ENCODE results near the gene KREMEN1. TPM values are rescaled to one million over a fixed set of nuclear protein-coding genes. Genes with fewer than 3 reads are reported as not detected.

KREMEN1 gene
- total and polyA plus RNA-seq, 2 donors (not counting 1 experiment from before 2014, with no cell fraction given) = 0.01 TPM; not detected in 1

DNA sequence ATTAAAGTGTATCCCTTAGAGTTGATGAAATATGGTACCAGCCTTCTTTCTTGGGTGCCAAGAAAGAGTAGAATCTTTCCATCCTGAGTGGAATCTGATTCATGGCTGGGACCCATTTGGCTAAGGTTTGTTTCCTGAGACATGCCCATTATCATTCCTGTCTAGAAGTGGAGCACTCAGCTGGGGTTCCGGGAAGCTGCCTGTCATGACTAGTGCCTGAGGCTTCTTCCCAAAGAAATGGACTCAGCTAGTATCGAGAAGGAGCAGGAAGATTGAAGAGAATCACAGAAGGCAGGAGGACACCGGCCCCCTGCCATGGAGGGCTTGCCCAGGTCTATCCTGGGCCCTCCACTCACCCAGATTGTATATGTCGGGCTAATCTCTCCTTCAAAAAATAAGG is 57.6 kb downstream of the KREMEN1 start:
- Mint-ChIP-seq H3K27me3 (peaks cover 20% of the 10 kb centered on the region), H3K9me3 (ENCODE audit: insufficient read depth) (peaks cover 3% of the 10 kb centered on the region), H3K4me3 (no peak overlapping the region), H3K27ac (no peak overlapping the region), H3K4me1 (no peaks in the 10 kb centered on the region)
- Histone ChIP-seq H3K4me2 (replicated peaks; ENCODE audit: low read depth, low read length, poor library complexity, severe bottlenecking) (no peak overlapping the region), H3K27ac (ENCODE audit: low read length in 2 of 2) (no peak overlapping the region), H4K20me1 (ENCODE audit: control insufficient read depth, insufficient read depth, low read length, poor library complexity, severe bottlenecking) (no peaks in the 10 kb centered on the region), H3K4me1 (ENCODE audit: control insufficient read depth in 2 of 2, insufficient read depth in 2 of 2, low read length in 2 of 2) (no peaks in the 10 kb centered on the region), H3K9ac (ENCODE audit: low read length) (no peak overlapping the region), H3K36me3 (replicated peaks in 1 of 2; ENCODE audit: control extremely low read depth in 1 of 2, control insufficient read depth in 1 of 2, extremely low read depth in 1 of 2, insufficient read depth in 2 of 2, low read length in 1 of 2) (no peaks in the 10 kb centered on the region), H2AFZ (ENCODE audit: insufficient read depth, low read depth, low read length, poor library complexity, severe bottlenecking) (no peak overlapping the region), H3K4me3 (ENCODE audit: control extremely low read depth in 1 of 5, extremely low read depth in 1 of 5, insufficient read depth in 1 of 5, low read depth in 2 of 5, low read length in 4 of 5) (no peak overlapping the region), H3K79me2 (ENCODE audit: control insufficient read depth, insufficient read depth, low read length) (no peaks in the 10 kb centered on the region), H3K9me3 (ENCODE audit: control extremely low read depth in 1 of 3, control insufficient read depth in 2 of 3, insufficient read depth in 1 of 3, low read length in 2 of 3) (no peaks in the 10 kb centered on the region), H3K27me3 (replicated peaks in 1 of 4; ENCODE audit: control extremely low read depth in 1 of 4, control insufficient read depth in 3 of 4, insufficient read depth in 4 of 4, low read length in 3 of 4) (peaks cover 0 to 10% (median 0%) of the 10 kb centered on the region in 4 experiments)
- intact Hi-C loops (cut with micrococcal nuclease) = no loop called here
- DNase-seq (no peak), ATAC-seq (ENCODE audit: low read depth) (no peak)
- TF ChIP-seq EZH2 (IDR thresholded peaks at IDR 0.05; ENCODE audit: borderline replicate concordance, insufficient read depth, low read depth, low read length, poor library complexity, severe bottlenecking) = no peak
- TF ChIP-seq, protein P1, sequence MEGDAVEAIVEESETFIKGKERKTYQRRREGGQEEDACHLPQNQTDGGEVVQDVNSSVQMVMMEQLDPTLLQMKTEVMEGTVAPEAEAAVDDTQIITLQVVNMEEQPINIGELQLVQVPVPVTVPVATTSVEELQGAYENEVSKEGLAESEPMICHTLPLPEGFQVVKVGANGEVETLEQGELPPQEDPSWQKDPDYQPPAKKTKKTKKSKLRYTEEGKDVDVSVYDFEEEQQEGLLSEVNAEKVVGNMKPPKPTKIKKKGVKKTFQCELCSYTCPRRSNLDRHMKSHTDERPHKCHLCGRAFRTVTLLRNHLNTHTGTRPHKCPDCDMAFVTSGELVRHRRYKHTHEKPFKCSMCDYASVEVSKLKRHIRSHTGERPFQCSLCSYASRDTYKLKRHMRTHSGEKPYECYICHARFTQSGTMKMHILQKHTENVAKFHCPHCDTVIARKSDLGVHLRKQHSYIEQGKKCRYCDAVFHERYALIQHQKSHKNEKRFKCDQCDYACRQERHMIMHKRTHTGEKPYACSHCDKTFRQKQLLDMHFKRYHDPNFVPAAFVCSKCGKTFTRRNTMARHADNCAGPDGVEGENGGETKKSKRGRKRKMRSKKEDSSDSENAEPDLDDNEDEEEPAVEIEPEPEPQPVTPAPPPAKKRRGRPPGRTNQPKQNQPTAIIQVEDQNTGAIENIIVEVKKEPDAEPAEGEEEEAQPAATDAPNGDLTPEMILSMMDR (IDR thresholded peaks at IDR 0.05) = no peak
- ChIA-PET CTCF (interaction anchor here (1.2 kb wide), 1 partner anchor 115 kb away, joined by 3 read pairs; no protein-coding TSS in a partner anchor), POLR2A (interaction anchor here (0.6 kb wide), 1 partner anchor 358 kb away, joined by 3 read pairs; no protein-coding TSS in a partner anchor)
- WGBS (ENCODE audit: insufficient coverage) = 97% methylated on average over 3 of the region's 4 CpGs

DNA sequence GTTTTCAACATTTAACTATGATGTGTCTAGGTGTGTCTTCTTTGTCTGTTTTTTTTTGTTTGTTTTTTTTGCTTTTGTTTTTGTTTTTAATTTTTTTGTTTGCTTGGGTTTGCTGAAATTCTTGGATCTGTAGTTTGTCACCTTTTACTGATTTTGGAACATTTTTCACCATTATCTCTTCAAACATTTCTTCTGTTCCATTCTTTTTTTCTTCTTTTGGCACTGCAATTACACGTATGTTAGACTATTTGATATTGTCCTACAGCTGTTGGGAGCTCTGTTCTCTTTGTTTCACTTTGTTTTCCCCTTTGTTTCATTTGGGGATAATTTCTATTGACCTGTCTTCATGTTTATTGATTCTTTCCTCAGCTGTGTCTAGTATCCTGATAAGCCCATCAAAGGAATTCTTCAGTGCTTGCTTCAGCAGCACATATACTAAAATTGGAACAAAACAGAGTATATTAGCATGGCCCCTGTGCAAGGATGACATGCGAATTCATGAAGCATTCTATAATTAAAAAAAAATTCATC is 60.8 kb downstream of the KREMEN1 start:
- POLR2A ChIA-PET = no interaction called here
- TF ChIP-seq, protein P1 (IDR thresholded peaks at IDR 0.05) = no peak
- no peak for TF ChIP-seq EZH2 (IDR thresholded peaks at IDR 0.05; ENCODE audit: borderline replicate concordance, insufficient read depth, low read depth, low read length, poor library complexity, severe bottlenecking)
- no peaks in the 10 kb centered on the region for H3K36me3 ChIP-seq (replicated peaks in 1 of 2; ENCODE audit: control extremely low read depth in 1 of 2, control insufficient read depth in 1 of 2, extremely low read depth in 1 of 2, insufficient read depth in 2 of 2, low read length in 1 of 2)
- no CpG with 5 or more reads among the region's 2 CpGs for WGBS (ENCODE audit: insufficient coverage)
- H3K4me2 ChIP-seq (replicated peaks; ENCODE audit: low read depth, low read length, poor library complexity, severe bottlenecking) = no peak overlapping the region
- H3K4me3 Mint-ChIP-seq = no peak overlapping the region
- H3K79me2 ChIP-seq (ENCODE audit: control insufficient read depth, insufficient read depth, low read length) = no peaks in the 10 kb centered on the region
- no peak overlapping the region for H3K4me3 ChIP-seq (ENCODE audit: control extremely low read depth in 1 of 5, extremely low read depth in 1 of 5, insufficient read depth in 1 of 5, low read depth in 2 of 5, low read length in 4 of 5)
- no peak overlapping the region for H3K27ac ChIP-seq (ENCODE audit: low read length in 2 of 2)
- H3K4me1 ChIP-seq (ENCODE audit: control insufficient read depth in 2 of 2, insufficient read depth in 2 of 2, low read length in 2 of 2) = no peaks in the 10 kb centered on the region
- H3K27me3 Mint-ChIP-seq = peaks cover 35% of the 10 kb centered on the region
- H3K27me3 ChIP-seq (replicated peaks in 1 of 4; ENCODE audit: control extremely low read depth in 1 of 4, control insufficient read depth in 3 of 4, insufficient read depth in 4 of 4, low read length in 3 of 4) = peaks cover 0 to 10% (median 0%) of the 10 kb centered on the region in 4 experiments
- H3K9me3 ChIP-seq (ENCODE audit: control extremely low read depth in 1 of 3, control insufficient read depth in 2 of 3, insufficient read depth in 1 of 3, low read length in 2 of 3) = no peaks in the 10 kb centered on the region
- no peaks in the 10 kb centered on the region for H4K20me1 ChIP-seq (ENCODE audit: control insufficient read depth, insufficient read depth, low read length, poor library complexity, severe bottlenecking)
- H3K9me3 Mint-ChIP-seq (ENCODE audit: insufficient read depth) = peaks cover 3% of the 10 kb centered on the region
- H3K27ac Mint-ChIP-seq = no peak overlapping the region
- no peak overlapping the region for H3K9ac ChIP-seq (ENCODE audit: low read length)
- intact Hi-C loops (cut with micrococcal nuclease) = no loop called here
- CTCF ChIA-PET = interaction anchor here (0.9 kb wide), 1 partner anchor 112 kb away, joined by 5 read pairs; no protein-coding TSS in a partner anchor
- no peak overlapping the region for H2AFZ ChIP-seq (ENCODE audit: insufficient read depth, low read depth, low read length, poor library complexity, severe bottlenecking)
- H3K4me1 Mint-ChIP-seq = no peaks in the 10 kb centered on the region
- ATAC-seq (ENCODE audit: low read depth) (no peak), DNase-seq (no peak)
